ENCODE measurements around the gene LETM1.

Gene LETM1

GRCh38 chr4:1775731-1776500 is 80.0 kb downstream of the LETM1 start:
- no peak for DNase-seq

DNA sequence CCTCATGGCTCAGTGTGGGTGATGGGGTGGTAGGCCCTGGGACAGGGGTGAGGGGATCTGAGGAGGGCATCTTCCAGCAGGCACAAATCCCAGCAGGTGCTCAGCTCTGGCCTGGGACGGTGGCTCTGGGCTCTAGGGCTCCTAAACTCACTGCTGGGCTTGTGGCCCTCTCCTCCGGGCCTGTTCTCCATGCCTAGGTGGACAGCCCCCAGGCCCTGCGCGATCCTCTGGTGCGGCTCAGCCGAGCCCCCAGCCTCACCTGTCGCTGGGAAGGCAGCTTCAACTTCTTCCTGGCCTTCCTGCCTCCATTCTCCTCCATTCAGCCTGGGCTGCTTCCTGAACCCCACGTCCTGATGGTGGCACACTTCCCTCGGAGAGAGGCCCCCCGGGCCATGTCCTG is 82.2 kb downstream of the LETM1 start:
- DNase-seq, result no peak

DNA sequence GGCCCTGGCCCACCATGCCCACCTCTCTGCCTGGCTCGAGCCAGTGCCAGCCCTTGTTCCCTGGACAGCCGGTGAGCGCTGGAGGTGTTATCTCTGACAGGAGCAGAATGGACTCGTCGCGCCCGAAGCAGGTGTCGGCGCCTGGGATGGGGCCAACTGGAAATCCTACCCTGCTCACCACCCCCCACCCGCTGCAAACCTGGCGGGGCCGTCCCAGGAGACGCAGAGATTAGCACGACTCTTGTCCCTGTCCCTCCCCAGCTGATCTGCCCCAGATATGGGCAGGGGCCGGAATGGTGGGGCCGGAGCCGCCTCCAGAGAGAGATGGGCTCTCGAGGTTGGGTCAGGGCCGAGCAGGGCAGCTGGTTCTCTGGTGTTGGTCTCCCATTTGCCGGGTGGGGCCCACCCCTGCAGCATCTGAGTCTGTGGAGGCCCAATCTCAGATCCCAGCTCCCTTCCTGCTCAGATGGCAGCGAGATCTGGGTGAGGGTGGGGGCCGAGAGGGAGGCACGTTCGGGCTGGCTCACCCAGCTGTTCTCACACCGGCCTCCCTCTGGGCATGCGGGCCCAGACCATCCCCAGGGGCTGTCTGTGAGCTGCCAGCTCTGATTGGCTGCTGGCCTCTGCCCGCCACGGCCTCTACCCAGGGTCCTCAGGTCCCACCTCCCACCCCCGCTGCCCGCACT is 83.0 kb downstream of the LETM1 start:
- DNase-seq, result no peak

DNA sequence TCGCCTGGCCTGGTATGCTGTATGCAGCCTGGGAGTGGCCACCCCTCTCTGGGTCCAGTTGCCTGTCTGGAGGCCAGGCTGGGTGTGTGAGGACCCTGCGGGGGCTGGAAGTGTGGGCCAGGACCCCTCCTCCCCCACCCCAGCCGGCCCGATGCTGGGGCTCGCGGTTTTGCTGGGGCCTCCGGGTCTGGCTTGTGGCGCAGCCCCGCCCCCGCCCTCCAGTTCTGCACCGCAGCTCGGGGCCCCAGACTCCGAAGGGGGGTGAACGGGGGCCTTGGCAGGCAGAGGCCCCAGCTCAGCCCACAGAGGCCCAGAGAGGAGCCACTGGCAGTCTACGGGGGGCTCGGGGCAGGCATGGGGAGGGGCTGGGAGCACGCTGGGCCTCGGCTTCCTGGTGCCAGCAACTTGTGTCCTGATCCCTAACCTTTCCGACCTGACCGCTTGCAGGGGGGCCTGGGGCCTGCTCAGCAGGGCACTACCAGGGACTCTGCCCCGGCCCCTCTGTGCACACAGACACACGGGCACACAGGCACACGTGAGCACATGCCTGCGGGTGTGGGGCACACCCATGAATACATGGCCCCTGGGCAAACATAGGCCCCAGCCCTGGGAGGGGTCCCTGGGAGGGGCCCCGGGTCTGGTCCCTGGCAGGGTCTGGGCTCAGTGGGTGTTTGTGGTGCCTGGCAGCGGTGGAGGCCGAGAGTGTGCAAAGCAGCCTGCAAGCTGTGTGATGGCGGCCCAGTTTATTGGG is 84.2 kb downstream of the LETM1 start:
- no peak for DNase-seq

- DNase-seq, result no peak
These were observed 85.1 kb downstream of the LETM1 start for GRCh38 chr4:1770791-1771231.

DNA sequence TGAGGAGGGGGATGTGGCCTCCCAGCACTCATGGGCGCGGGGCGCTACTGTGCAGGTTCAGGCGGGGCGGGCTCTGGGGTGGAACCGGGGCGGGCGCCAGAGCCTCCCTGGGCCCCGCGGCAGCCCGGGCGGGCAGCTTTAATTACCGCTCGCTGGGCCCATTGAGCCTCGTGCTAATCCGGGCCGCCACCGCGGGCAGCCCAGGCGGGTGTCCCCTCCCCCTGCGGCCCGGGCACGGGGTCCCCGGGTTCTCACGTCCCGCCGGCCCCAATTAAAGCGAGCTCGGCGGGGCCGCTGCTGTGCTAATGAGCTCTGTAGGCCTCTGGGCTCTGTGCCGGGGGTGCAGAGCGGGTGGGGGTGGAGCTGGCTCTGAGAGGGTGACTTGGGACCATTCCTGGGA is 85.7 kb downstream of the LETM1 start:
- DNase-seq, result no peak

DNA sequence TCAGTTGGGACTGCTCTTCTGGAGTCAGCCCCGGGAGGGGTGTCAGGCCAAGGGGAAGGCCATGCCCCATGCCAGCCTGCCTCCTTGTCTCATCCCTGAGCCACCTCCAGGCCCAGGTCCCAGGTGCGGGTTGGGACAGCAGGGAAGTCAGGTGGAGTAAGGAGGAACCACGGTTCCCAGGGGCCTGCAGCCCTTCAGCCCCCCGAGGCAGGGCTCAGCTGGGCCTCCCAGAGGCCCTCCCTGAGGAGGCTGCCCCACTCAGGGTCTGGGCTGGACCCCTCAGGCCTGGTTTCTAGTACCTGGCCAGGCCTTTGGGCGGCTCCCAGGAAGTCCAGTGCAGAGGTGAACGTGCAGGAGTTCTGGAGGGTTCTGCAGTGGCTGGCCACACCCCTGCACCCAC is 86.3 kb downstream of the LETM1 start:
- no peak for DNase-seq

- no peak for DNase-seq
These were observed 87.5 kb downstream of the LETM1 start for GRCh38 chr4:1768367-1769034.

DNA sequence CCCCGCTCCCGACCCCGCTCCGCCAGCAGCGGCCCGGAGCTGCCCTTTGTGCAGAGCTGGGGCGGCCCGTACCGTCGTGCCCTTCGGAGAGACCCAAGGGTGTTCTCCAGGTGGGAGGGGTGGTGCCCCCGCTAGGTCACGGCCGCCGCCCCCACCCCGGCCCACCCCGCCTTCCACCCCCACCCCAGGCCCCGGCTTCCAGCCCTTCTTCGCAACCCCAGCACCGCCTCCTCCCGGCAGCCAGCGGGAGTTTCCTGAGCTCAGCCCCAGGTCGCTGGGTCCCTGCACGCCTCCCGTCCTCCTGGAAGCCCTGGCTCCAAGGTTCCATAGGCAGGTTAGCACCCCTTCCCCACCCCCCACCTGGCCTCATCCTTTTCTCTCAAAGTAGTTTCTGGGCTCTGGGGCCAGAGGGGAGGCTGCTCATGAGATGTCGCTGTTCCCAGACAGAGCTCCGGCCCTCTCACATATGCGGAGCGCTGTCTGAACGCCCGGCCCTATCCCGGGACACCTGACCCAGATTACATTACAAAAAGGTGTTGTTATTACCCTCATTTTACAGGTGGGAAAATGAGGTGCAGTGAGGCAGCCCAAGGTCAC is 88.1 kb downstream of the LETM1 start:
- DNase-seq, result peak; percentile 36

- DNase-seq, result no peak
These were observed 88.7 kb downstream of the LETM1 start for GRCh38 chr4:1767061-1767769.

- no peak for DNase-seq
These were observed 89.6 kb downstream of the LETM1 start for GRCh38 chr4:1766106-1767060.

GRCh38 chr4:1765409-1766072 is 90.4 kb downstream of the LETM1 start:
- no peak for DNase-seq

DNA sequence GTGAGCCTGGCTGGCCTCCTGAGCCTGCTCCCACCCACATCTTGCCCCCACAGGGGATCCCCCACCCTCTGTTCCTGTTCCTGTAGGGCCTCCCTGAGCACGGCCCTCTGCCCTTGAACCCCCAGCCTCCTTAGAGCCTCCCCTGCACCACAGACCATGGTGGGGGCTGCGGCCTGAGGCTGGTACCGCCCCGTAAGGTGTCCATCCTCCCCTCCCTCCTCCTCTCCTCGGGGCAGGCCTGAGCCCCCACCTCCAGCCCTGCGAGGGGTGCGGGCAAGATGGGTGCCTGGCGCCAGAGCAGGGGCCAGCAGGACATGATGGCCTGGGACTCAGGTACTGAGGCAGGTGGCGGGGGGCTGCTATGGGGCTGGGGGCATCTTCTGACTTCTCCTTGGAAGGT is 91.3 kb downstream of the LETM1 start:
- no peak for DNase-seq

DNA sequence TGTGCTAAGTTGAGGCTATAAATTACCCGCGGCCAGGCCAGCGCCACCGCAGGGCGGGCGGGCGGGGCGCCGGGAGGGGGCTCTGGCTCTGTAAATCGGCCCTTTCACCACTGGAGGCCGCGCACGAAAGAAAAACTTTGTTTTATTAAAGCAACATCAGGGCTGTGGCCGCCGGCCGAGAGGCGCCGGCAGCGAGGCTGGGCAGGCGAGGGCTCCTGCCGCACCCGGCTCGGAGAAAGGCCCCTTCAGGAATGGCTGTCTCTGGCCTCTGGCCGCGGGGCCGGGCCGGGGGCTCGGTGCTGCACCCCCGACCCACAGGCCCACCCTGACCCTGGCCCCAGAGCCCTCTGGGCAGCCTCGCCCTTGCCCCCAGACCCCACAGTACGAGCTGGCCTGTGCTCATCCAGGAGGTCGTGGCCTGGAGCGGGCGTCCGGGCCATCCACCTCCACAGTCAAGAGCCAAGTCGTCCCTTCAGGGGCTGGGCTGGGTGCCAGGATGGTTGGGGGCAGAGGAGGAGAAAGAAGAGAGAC is 92.3 kb downstream of the LETM1 start:
- DNase-seq, result no peak

GRCh38 chr4:1763070-1763549 is 92.8 kb downstream of the LETM1 start:
- no peak for DNase-seq

DNA sequence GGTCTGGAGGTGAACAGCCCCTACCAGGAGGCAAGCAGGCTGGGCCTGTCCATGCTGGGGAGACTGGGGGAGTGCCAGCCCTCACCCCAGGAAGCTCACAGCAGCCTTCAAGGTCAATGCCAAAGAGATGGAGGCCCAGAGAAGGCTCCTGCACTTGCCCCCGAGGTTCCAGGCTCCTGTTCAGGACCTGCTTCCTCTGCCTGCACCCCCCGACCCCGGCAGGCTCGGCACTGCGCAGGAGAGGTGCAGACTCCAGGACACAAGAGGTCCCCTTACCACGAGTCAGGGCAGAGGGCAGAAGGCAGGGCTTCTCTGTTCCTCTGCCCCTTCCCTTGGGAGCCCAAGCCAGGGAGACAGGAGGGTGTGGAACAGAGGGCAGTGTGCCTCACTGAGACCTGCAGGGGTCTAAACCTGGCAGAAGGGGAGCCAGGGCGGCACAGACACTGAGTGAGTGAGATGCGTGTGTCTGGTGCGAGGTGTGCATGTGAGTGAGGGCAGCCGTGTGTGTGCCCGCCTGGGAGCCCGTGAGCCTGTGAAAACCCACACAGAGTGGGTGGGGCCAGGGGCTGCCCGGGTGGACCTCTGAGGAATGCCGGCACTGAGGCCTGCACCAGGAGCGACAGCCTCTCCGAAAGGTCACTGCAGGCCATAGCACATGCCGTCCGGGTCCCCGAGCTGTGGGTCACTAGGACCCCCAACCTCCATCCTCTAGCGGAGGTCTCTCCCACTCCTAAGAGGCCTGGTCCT is 93.5 kb downstream of the LETM1 start:
- no peak for DNase-seq
